HG02678 (cell line): ENCODE data around the gene INPP5A.

Experiments used
- ATAC-seq: cut with Tn5 transposase; IDR thresholded peaks from one replicate; pipeline ENCODE4 v1.9.1; 2021; ENCODE audit warnings: mild to moderate bottlenecking, moderate library complexity; ENCODE audit not compliant: unreplicated experiment

INPP5A gene

GRCh38 chr10:132804785-132805426 is 267.3 kb downstream of the INPP5A start:
- ATAC-seq: no peak

GRCh38 chr10:132805599-132805998 is 268.0 kb downstream of the INPP5A start:
- no peak for ATAC-seq

DNA sequence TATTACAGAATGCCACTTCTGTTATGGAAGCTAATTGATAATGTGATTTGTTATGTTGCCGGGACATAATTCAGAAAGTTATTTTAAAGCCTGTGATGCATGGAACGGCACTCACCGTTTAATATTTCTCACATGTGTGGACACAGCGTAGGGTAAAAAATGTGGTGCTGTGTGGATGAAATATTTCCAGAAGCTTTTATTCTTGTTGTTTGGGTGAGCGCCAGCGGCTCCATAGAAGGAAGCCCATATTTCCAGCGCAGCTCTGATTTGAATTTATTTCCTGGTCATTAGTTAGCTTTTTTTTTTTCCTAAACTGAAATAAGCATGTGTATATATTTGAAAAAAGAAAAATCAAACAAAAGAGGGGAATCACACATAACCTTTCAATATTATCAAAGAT is 268.5 kb downstream of the INPP5A start:
- no peak for ATAC-seq

DNA sequence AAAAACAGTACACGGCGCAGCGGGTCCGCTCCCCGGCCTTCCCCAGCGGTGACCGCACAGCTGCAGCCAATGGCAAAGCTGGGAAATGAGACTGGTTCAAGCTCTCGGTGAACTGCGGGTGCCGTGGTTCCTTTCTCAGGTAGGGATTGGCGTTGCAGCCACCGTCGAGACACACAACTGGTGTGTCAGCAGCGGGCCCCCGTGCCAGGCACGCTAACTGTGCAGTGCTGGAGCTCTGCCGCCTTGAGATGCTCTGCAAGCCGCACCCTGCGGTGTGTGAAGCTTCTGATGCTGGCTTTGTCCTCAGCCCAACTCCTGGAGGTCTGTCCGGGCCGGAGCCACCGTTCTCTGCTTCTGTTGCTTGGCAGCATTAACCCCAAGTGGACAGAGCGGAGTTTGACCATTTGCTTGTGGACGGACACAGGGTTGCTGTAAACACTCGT is 269.0 kb downstream of the INPP5A start:
- no peak for ATAC-seq

DNA sequence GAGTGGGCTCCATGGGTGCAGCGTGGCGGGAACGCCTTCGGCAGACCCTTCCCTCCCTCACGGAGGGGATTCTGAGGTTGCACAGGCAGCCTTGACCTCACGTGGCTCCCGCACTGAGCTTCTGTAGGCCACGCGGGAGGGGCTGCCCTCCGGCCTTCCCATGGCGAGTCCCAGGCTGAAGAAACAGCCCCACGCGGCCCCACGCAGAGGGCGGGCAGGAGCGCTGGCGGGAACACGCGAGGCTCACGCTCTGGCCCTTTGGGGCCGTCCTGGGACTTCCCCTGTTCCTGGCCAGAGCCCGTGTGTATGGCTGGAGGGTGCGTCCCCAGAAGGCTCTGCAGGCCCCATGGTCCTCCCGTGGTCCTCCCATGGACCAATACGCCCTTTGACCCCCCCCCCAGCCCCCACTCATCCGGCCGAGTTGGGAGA is 270.0 kb downstream of the INPP5A start:
- no peak for ATAC-seq

DNA sequence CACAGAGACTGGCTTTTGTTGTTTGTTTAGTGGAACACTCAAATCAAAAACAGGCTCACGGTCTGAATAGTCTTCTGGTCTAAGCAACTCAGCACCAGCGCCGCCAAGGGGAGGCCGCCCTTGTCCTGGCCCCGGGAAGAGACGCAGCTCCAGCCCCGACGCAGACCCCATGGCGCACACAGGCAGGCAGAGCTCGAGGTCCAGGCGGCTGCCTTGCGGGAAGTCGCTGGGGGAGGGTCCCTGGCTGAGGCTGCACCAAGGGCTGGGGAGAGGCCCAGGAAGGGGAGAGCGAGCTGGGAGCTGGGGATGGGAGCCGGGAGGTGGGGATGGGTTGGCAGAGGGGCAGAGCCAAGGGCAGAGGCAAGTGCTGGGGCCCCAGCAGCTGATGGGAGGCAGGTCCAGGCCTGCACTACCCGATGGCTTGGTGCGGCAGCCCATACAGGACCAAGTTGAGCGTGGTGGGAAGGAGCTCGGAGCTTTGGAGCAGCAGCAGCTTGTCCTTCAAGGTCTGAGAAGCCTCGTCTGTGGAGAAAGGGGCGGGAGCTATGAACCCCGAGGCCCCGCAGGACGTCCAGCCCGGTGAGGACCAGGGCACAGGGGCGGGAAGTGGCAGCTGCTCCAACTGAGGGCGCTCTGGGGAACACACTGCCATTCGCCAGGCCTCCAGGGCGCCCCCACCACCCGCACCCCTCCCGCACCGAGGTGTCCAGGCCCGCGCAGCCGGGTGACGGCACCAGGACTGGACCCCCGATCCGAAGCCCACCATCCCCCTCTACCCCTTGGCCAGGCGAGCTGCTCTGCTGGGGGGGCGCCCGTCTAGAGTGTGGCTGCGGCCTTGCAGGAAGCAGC is 271.0 kb downstream of the INPP5A start:
- no peak for ATAC-seq

DNA sequence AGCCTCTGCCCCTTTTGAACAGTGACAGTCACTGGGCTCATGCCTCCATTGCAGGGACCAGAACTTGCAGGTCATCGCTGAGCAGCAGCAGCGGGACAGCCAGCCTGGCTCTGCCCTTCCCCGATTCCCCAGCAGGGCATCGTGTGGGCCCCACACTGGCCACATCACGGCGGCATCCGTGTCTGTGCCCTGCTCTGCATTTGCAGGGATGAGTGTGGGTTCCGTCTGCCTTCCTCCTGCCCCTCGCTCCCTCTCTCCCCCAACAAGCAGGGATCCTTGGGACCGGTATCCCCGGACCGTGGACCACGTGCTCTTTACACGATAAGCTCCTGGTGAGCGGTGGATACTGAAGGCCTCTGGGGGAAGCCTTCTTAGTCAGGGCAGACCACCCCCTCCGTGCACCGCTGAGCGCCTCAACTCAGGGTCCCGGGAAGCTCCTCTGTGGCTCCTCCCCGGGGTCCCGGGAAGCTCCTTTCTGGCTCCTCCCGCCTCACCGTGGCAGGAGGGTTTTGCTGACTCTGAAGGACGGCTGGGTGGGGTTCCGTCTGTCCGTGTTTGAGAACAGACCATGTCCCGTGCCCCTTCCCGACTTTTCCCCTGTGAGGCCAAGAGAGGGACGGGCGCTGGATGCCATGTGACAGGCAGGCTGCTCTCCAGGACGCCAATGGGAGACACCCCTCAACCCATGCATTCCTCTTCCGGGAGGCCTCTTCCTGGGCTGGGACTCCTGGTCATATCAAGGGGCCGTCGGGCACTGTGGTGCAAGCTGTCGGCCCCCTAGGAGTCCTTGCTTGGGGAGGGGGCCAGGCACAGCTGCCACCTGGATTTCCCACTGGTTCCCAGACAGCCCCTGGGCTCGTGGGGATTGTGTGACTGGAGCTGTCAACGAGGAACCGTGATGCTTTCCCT is 271.9 kb downstream of the INPP5A start:
- no peak for ATAC-seq

- ATAC-seq: no peak
These were observed 272.7 kb downstream of the INPP5A start for GRCh38 chr10:132810141-132810806.

DNA sequence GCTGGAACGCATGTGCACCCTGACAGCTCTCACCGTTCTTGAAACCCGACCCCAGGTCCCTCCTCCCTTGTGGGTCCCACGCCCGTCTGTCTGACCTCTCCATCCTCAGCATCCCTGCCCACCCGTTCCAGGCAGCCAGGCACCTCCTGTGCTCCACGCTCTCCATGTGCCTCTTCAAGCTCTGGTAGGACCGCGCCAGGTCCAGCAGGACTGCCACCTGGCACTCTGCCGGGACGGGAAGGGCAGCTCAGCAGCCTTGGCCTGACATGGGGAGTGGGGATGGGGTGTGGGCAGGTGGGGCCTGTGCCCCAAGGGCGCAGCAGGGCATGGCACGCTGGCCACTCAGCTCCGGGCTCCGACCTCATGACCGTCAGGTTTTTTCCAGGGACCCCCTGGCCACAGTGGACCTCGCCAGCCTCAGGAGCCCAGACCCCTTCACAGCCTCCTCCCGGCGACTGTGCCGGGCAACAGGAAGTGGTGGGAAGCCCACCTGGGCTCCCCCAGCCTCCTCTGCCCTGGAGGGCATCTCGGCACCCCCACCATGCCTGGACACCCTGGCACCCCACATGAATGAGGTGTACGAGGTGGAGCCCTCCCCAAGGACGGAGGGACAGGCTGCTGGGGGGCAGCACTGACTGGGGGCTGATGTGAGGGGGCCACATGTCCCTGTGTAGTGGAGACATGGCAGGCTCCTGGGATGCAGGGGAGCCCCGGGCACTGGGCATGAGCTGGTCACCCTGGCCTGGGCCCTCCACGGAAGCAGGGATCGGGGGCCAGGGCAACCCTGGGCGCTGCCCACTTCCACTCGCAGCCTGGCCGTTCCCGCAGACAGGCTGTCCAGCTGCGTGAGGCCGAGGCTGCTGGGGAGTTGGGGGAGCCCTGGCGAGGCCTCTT is 273.5 kb downstream of the INPP5A start:
- ATAC-seq: no peak

- no peak for ATAC-seq
These were observed 274.4 kb downstream of the INPP5A start for GRCh38 chr10:132811891-132812481.

DNA sequence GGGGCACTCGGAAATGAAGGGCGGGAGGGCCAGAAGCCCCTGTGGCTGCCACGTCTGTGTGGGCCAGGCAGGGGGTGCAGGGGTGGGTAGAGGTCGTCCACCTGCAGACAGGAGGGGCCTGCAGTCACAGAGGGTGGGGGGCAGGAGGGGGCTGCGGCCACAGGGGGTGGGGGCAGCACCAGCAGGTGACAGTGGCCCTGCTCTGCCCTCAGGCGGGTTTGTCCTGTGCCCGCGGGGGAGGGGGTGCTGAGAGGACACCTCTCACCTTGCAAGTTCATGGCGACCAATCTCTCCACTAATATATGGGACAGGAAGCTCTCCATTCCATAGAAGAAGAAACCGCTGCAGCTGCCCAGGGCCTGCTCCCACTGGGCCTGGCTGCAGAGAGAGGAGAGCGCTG is 274.9 kb downstream of the INPP5A start:
- ATAC-seq: no peak

GRCh38 chr10:132813001-132813401 is 275.4 kb downstream of the INPP5A start:
- ATAC-seq: no peak

GRCh38 chr10:132813560-132814468 is 276.2 kb downstream of the INPP5A start:
- ATAC-seq: no peak

- ATAC-seq: no peak
These were observed 276.9 kb downstream of the INPP5A start for GRCh38 chr10:132814469-132814856.

- no peak for ATAC-seq
These were observed 277.7 kb downstream of the INPP5A start for GRCh38 chr10:132815168-132815857.

GRCh38 chr10:132816718-132817117 is 279.1 kb downstream of the INPP5A start:
- ATAC-seq: no peak

DNA sequence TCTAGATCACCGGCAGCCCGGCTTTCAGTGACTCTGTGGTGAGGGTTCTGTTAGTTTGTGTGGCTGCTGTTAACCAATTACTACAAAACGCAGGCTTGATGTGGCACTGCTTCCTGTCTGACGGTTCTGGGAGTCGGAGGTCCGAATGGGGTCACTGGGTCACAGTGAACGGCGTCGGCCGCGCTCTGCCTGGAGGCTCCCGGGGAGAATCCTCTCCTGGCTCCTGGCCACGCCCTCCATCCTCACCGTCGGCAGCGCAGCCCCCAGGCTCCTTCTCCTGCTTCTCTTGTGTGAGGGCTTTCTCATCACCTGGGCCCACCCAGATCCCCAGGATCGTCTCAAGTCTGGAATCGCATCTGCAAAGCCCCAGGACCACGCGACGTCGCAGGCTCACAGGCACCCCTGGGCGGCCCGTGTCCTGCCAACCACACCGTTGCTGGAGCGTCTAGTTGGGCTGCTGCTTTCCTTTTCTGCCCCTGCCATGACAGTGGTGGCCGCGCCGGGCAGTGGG is 280.2 kb downstream of the INPP5A start:
- no peak for ATAC-seq

DNA sequence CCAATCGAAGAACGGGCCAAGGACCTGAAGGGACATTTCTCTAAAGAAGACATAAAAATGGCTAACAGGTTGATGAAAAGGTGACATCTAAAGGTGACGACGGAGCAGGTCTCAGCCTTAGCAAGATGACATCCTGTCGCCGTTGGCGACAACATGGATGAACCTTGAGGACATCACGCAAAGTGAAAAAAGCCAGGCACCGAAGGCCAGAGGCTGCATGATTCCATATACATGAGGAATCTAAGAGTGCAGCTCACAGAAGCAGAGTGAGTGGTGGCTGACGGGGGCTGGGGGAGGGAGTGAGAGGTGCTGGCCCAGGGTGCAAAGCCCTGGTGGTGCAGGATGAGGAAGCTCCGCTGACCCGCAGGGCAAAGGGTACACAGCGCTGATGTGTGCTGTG is 282.5 kb downstream of the INPP5A start:
- no peak for ATAC-seq
